ENCODE results near the gene FLVCR1.
"Not testable (repeated sequence)": the region's sequence is repeated elsewhere in the genome, so short reads cannot be mapped to it uniquely, and the experiment has no call there.

Gene FLVCR1

DNA sequence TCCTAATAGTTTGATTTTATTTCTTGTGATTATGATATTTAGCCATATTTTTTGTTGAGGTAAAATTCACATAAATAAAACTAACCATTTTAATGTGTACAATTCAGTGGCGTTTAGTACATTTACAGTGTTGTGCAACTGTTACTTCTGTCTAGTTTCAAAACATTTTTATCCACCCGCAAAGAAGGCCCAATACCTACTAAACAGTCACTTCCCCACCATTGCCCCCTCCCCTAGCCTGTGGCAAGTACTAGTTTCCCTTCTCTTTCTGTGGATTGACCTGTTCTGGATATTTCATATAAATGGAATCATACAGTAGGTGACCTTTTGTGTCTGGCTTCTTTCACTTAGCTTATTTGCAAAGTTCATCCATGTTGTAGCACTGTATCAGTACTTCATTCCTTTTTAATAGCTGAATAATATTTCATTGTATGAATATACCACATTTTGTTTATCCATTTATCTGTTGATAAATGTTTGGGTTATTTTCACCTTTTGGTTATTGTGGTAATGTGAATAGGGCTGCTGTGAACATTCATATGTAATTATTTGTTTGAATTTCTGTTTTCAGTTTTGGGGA lies 4.1 kb downstream of the FLVCR1 start:
- Histone ChIP-seq H3K9me2 (replicated peaks; ENCODE audit: insufficient read depth, low read length) (no peaks in the 10 kb centered on the region), H3K27ac (ENCODE audit: low read depth, low read length) (no peak overlapping the region), H3K79me2 (ENCODE audit: insufficient read depth, low read length) (peaks cover 70% of the 10 kb centered on the region), H3K4me3 (ENCODE audit: insufficient read depth, low read length, poor library complexity, severe bottlenecking) (no peak overlapping the region), H3K4me2 (ENCODE audit: low read depth, low read length, poor library complexity, severe bottlenecking) (peak overlapping the region; percentile 25), H4K20me1 (ENCODE audit: low read depth, low read length) (peaks cover 5% of the 10 kb centered on the region; the same call in 1 of the 2 replicates), H3K9me3 (ENCODE audit: insufficient read depth, low read length) (no peaks in the 10 kb centered on the region), H2AFZ (ENCODE audit: low read depth, low read length, severe bottlenecking) (no peak overlapping the region), H3F3A (ENCODE audit: insufficient read depth) (peaks cover 4% of the 10 kb centered on the region; the same call in 1 of the 2 replicates), H3K27me3 (ENCODE audit: low read length) (no peaks in the 10 kb centered on the region), H3K36me3 (ENCODE audit: low read length) (peaks cover 26% of the 10 kb centered on the region), H3K9ac (ENCODE audit: low read length) (no peak overlapping the region)
- TF ChIP-seq, protein P1, sequence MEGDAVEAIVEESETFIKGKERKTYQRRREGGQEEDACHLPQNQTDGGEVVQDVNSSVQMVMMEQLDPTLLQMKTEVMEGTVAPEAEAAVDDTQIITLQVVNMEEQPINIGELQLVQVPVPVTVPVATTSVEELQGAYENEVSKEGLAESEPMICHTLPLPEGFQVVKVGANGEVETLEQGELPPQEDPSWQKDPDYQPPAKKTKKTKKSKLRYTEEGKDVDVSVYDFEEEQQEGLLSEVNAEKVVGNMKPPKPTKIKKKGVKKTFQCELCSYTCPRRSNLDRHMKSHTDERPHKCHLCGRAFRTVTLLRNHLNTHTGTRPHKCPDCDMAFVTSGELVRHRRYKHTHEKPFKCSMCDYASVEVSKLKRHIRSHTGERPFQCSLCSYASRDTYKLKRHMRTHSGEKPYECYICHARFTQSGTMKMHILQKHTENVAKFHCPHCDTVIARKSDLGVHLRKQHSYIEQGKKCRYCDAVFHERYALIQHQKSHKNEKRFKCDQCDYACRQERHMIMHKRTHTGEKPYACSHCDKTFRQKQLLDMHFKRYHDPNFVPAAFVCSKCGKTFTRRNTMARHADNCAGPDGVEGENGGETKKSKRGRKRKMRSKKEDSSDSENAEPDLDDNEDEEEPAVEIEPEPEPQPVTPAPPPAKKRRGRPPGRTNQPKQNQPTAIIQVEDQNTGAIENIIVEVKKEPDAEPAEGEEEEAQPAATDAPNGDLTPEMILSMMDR (IDR thresholded peaks at IDR 0.05; ENCODE audit: insufficient read depth, low read length, poor library complexity, severe bottlenecking), result no peak
- no peak for TF ChIP-seq EZH2phosphoT487 (conservative IDR thresholded peaks at IDR 0.05; ENCODE audit: low read length)

DNA sequence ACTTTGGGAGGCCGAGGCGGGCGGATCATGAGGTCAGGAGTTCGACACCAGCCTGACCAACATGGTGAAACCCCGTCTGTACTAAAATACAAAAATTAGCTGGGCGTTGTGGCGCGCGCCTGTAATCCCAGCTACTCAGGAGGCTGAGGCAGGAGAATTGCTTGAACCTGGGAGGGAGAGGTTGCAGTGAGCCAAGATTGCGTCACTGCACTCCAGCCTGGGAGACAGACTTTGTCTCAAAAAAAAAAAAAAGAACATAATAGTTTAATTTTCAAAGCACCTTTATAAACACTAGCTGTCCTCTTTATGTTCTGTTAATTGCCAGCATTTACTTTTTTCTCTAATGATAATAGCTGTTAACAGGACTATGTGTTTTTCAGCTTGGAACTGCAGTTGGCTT lies 5.3 kb downstream of the FLVCR1 start:
- H3K4me2 ChIP-seq (ENCODE audit: low read depth, low read length, poor library complexity, severe bottlenecking); H2AFZ ChIP-seq (ENCODE audit: low read depth, low read length, severe bottlenecking); H3K9ac ChIP-seq (ENCODE audit: low read length); H3K27me3 ChIP-seq (ENCODE audit: low read length); H3F3A ChIP-seq (ENCODE audit: insufficient read depth); H3K4me3 ChIP-seq (ENCODE audit: insufficient read depth, low read length, poor library complexity, severe bottlenecking); H3K9me2 ChIP-seq (replicated peaks; ENCODE audit: insufficient read depth, low read length); H3K27ac ChIP-seq (ENCODE audit: low read depth, low read length); H4K20me1 ChIP-seq (ENCODE audit: low read depth, low read length); H3K9me3 ChIP-seq (ENCODE audit: insufficient read depth, low read length): not testable (repeated sequence)
- Histone ChIP-seq H3K79me2 (ENCODE audit: insufficient read depth, low read length) (peaks cover 62% of the 10 kb centered on the region), H3K36me3 (ENCODE audit: low read length) (peaks cover 28% of the 10 kb centered on the region)

DNA sequence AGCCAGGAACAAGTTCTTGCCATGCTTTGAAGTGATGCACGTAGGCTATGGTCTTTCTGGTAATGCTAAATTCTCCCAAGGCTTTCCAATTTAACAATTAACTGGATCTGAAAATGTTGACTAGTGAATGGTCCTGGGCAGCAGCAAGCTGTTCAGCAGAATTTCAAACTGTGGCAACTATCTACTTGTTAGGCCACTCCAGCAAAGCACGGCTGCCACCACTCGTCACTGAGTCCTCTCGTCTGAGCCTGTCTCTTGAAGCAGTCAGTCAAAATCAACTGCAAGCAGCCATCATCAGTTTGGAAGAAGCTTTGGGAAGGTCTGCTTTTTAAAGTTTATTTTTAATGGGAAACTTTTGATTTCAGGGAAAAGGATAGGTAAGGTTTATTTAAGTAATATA lies 6.1 kb downstream of the FLVCR1 start:
- Histone ChIP-seq H3K9ac (ENCODE audit: low read length) (no peak overlapping the region), H2AFZ (ENCODE audit: low read depth, low read length, severe bottlenecking) (no peak overlapping the region), H3K4me2 (ENCODE audit: low read depth, low read length, poor library complexity, severe bottlenecking) (no peak overlapping the region), H3K4me3 (ENCODE audit: insufficient read depth, low read length, poor library complexity, severe bottlenecking) (no peak overlapping the region), H3K9me3 (ENCODE audit: insufficient read depth, low read length) (no peaks in the 10 kb centered on the region), H4K20me1 (ENCODE audit: low read depth, low read length) (peaks cover 5% of the 10 kb centered on the region; the same call in 1 of the 2 replicates), H3K36me3 (ENCODE audit: low read length) (peaks cover 30% of the 10 kb centered on the region), H3K79me2 (ENCODE audit: insufficient read depth, low read length) (peaks cover 54% of the 10 kb centered on the region), H3K27me3 (ENCODE audit: low read length) (no peaks in the 10 kb centered on the region), H3F3A (ENCODE audit: insufficient read depth) (peaks cover 7% of the 10 kb centered on the region; the same call in 1 of the 2 replicates), H3K27ac (ENCODE audit: low read depth, low read length) (no peak overlapping the region), H3K9me2 (replicated peaks; ENCODE audit: insufficient read depth, low read length) (no peaks in the 10 kb centered on the region)
- TF ChIP-seq, protein P1 (IDR thresholded peaks at IDR 0.05; ENCODE audit: insufficient read depth, low read length, poor library complexity, severe bottlenecking), result no peak
- TF ChIP-seq EZH2phosphoT487 (conservative IDR thresholded peaks at IDR 0.05; ENCODE audit: low read length), result no peak

DNA sequence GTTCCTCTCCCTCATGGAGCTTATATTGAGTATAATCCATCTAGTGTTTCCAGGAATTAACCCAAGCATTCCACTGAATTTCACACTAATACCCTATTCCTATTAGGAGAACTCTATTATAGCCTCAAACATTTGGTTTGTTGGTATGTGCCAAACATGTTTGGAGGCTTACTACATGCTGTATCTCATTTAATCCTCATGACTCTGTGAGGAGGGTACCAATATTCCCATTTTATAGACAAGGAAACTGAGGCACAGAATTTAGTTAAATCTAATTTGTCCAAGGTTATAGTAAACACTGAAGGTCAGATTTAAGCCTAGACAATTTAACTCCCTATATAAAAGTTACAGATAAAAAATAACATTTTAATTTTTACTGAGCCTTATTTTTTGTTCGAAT lies 9.1 kb downstream of the FLVCR1 start:
- Histone ChIP-seq H3K9me3 (ENCODE audit: insufficient read depth, low read length) (no peaks in the 10 kb centered on the region), H3K9ac (ENCODE audit: low read length) (no peak overlapping the region), H2AFZ (ENCODE audit: low read depth, low read length, severe bottlenecking) (no peak overlapping the region), H3K4me2 (ENCODE audit: low read depth, low read length, poor library complexity, severe bottlenecking) (no peak overlapping the region), H3K27ac (ENCODE audit: low read depth, low read length) (no peak overlapping the region), H3K4me3 (ENCODE audit: insufficient read depth, low read length, poor library complexity, severe bottlenecking) (no peak overlapping the region), H3F3A (ENCODE audit: insufficient read depth) (peaks cover 3% of the 10 kb centered on the region; the same call in 1 of the 2 replicates), H3K79me2 (ENCODE audit: insufficient read depth, low read length) (peaks cover 25% of the 10 kb centered on the region), H3K9me2 (replicated peaks; ENCODE audit: insufficient read depth, low read length) (no peaks in the 10 kb centered on the region), H4K20me1 (ENCODE audit: low read depth, low read length) (peaks cover 5% of the 10 kb centered on the region; the same call in 1 of the 2 replicates), H3K27me3 (ENCODE audit: low read length) (no peaks in the 10 kb centered on the region), H3K36me3 (ENCODE audit: low read length) (peaks cover 38% of the 10 kb centered on the region)
- TF ChIP-seq, protein P1 (IDR thresholded peaks at IDR 0.05; ENCODE audit: insufficient read depth, low read length, poor library complexity, severe bottlenecking), result no peak
- no peak for TF ChIP-seq EZH2phosphoT487 (conservative IDR thresholded peaks at IDR 0.05; ENCODE audit: low read length)

Data from SU-DHL-6 (cell line).